ES-I3 (cell line): ENCODE measurements around the gene SLC13A4.
"Not testable (repeated sequence)": the region's sequence is repeated elsewhere in the genome, so short reads cannot be mapped to it uniquely, and the experiment has no call there.

Experiments
- H3K36me3 ChIP-seq: 2 replicates; pipeline ENCODE4 v1.6.1; 2013; ENCODE audit warnings: mild to moderate bottlenecking, low read length, control low read depth, moderate library complexity; ENCODE audit not compliant: insufficient read depth
- H3K4me1 ChIP-seq: 2 replicates; pipeline ENCODE4 v1.6.1; 2013; ENCODE audit warnings: mild to moderate bottlenecking, control low read depth, low read length; ENCODE audit not compliant: insufficient read depth
- H3K9ac ChIP-seq: 2 replicates; pipeline ENCODE4 v1.6.1; 2013; ENCODE audit warnings: low read depth, mild to moderate bottlenecking, low read length, moderate library complexity
- H3K9me3 ChIP-seq: 2 replicates; pipeline ENCODE4 v1.6.1; 2013; ENCODE audit warnings: mild to moderate bottlenecking, low read length, moderate library complexity; ENCODE audit not compliant: control insufficient read depth, insufficient read depth

SLC13A4 gene

GRCh38 chr7:135662373-135663114 is 65.4 kb downstream of the SLC13A4 start, which contains the start of gene STMP1:
TSS of gene STMP1 (plus strand) at chr7:135662514.
- Histone ChIP-seq H3K4me1 (no peaks in the 10 kb centered on the region; the same call in 1 of the 2 replicates), H3K9ac (peak within 1 kb of the TSS; percentile 86), H3K9me3 (no peaks in the 10 kb centered on the region), H3K36me3 (no peaks in the 10 kb centered on the region; the same call in 1 of the 2 replicates)

GRCh38 chr7:135662123-135662372 is 65.9 kb downstream of the SLC13A4 start:
- no peaks in the 10 kb centered on the region for H3K9me3 ChIP-seq
- peak overlapping the region; percentile 86; the same call in 1 of the 2 replicates for H3K9ac ChIP-seq
- H3K4me1 ChIP-seq = no peaks in the 10 kb centered on the region; the same call in 1 of the 2 replicates
- no peaks in the 10 kb centered on the region; the same call in 1 of the 2 replicates for H3K36me3 ChIP-seq

- Histone ChIP-seq H3K36me3 (no peaks in the 10 kb centered on the region; the same call in 1 of the 2 replicates), H3K4me1 (no peaks in the 10 kb centered on the region; the same call in 1 of the 2 replicates), H3K9ac (peak overlapping the region; percentile 86), H3K9me3 (no peaks in the 10 kb centered on the region)
Observed at GRCh38 chr7:135661311-135662122, 66.5 kb downstream of the SLC13A4 start.

DNA sequence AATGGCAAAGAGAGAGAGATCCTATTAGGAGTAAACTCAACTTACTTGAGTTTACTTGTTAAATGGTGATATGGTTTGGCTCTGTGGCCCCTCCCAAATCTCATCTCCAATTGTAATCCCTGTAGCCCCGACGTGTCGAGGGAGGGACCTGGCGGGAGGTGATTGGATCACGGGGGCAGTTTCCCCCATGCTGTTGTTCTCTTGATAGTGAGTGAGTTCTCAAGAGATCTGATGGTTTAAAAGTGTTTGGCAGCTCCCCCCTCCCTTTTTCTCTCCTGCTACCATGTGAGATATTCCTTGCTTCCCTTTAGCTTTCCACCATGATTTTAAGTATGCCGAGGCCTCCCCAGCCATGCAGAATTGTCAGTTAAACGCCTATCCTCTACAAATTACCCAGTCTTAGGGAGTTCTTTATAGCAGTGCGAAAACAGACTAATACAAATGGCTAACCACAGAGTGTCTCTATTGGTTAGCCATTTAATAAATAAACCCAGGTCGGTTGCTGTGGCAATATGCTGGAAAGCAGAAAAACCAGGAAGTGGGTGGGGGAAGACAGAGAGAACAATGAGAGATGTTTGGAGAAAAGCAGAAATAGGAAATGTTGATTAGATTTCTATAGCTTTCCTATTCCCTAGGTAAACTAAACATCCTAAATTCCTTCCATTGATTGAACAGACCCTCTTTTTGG is 68.7 kb downstream of the SLC13A4 start:
- Histone ChIP-seq H3K36me3 (no peaks in the 10 kb centered on the region), H3K9me3 (no peaks in the 10 kb centered on the region), H3K9ac (no peak overlapping the region), H3K4me1 (no peaks in the 10 kb centered on the region; the same call in 1 of the 2 replicates)

GRCh38 chr7:135658564-135658963 is 69.4 kb downstream of the SLC13A4 start:
- no peaks in the 10 kb centered on the region for H3K36me3 ChIP-seq
- H3K9me3 ChIP-seq = no peaks in the 10 kb centered on the region
- H3K4me1 ChIP-seq = no peaks in the 10 kb centered on the region; the same call in 1 of the 2 replicates
- H3K9ac ChIP-seq = no peak overlapping the region

- Histone ChIP-seq H3K9ac (no peak overlapping the region), H3K4me1 (no peaks in the 10 kb centered on the region), H3K36me3 (no peaks in the 10 kb centered on the region), H3K9me3 (no peaks in the 10 kb centered on the region)
Observed at GRCh38 chr7:135653340-135654080, 74.5 kb downstream of the SLC13A4 start.

GRCh38 chr7:135650831-135651573 is 77.0 kb downstream of the SLC13A4 start:
- Histone ChIP-seq H3K4me1 (no peaks in the 10 kb centered on the region), H3K9ac (no peak overlapping the region), H3K36me3 (peaks cover 2% of the 10 kb centered on the region), H3K9me3 (no peaks in the 10 kb centered on the region)

GRCh38 chr7:135648235-135648634 is 79.8 kb downstream of the SLC13A4 start:
- no peak overlapping the region for H3K9ac ChIP-seq
- H3K36me3 ChIP-seq = peaks cover 5% of the 10 kb centered on the region
- no peaks in the 10 kb centered on the region for H3K4me1 ChIP-seq
- H3K9me3 ChIP-seq = no peaks in the 10 kb centered on the region

DNA sequence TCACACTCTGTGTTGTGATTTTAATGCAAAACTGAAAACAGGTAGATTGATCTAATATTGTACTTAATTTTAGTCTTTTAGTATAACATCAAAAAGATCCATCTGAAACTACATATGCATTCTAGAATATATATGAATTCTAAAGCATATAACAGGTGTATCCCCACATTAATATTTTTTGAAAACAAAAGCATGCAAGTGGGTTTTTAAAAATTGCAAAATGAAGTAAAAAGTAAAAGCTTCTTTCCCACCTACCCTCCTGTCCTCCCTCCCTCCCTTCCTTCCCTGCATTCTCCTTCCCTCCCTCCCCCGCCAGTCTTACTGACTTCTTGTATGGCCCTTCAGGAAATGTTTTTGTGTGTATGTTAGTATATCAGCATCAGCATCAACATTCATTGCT is 80.2 kb downstream of the SLC13A4 start:
- H3K4me1 ChIP-seq = no peaks in the 10 kb centered on the region
- no peaks in the 10 kb centered on the region for H3K9me3 ChIP-seq
- no peak overlapping the region for H3K9ac ChIP-seq
- peaks cover 5% of the 10 kb centered on the region for H3K36me3 ChIP-seq

DNA sequence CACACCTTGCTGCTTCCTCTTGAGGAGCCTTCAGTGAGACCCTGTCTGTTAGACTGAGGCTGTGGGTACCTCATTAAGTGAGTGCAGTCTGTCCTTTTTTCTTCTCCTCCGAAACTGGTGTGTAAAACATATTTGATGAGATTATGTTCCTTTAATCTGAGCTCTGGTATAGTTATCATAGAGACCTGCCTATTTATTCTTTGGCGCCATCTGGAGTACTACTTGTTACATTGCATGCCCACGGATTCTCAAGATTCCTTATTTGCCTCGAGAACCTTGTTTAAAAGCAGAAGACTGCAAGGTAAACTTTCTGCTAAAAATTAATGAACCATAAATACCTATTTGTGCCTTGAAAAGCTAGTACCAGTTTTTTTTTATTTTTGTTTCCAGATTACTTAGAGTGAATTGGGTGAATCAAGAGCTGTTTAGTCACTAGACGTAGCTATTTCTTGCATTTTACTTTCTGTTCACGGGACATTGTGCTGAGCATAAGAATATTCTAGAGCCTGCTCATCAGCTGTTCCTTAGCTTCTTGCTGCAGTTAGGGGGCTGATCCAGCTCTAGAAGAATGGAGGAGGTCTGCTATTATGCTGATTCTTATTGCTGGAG is 82.6 kb downstream of the SLC13A4 start:
- Histone ChIP-seq H3K9ac (no peak overlapping the region), H3K36me3 (peaks cover 15% of the 10 kb centered on the region), H3K4me1 (no peaks in the 10 kb centered on the region), H3K9me3 (no peaks in the 10 kb centered on the region)

DNA sequence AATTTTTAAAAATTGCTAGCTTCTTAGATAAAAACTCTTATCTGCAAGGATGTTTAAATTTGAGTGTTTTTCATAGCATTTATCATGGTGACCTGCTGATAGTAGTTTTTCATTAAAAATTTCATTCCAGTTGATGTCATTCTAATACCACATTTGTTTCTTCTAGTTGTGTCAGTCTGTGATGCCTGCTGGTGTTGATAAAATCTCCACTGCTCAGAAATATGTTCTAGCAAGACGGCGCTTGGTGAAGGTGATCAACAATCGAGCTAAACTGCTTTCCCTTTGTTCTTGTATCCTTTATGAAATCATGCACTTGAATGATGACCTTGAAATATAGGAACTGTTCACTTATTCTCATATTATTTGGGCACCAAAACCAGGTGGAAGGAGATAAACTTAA is 83.3 kb downstream of the SLC13A4 start:
- no peaks in the 10 kb centered on the region for H3K9me3 ChIP-seq
- peaks cover 19% of the 10 kb centered on the region for H3K36me3 ChIP-seq
- no peak overlapping the region for H3K9ac ChIP-seq

DNA sequence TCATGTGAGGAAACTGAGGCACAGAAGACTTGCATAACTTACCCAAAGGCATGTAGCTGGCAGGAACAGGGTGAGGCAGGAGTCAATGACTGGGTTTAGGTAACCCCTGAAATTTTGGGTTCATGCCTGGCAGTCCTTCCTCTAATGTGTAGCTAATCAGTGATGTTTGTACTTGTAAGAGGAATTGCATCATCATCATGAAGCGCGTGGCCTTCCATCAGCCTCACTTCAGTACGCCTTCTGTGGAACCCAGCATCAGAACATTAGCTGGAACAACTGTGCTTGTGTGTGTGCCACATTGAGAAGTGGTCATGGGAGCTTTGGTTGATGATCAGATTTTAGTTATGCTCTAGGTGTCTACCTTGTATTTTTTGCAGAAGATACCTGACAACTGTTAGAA is 83.8 kb downstream of the SLC13A4 start:
- Histone ChIP-seq H3K9ac (no peak overlapping the region), H3K36me3 (peaks cover 22% of the 10 kb centered on the region), H3K9me3 (no peaks in the 10 kb centered on the region), H3K4me1 (no peaks in the 10 kb centered on the region)

More for the DNA sequence above, 83.3 kb downstream of the SLC13A4 start:
- no peaks in the 10 kb centered on the region for H3K4me1 ChIP-seq

GRCh38 chr7:135639690-135640089 is 88.3 kb downstream of the SLC13A4 start:
- H3K36me3 ChIP-seq = peaks cover 34% of the 10 kb centered on the region
- not testable (repeated sequence) for H3K9me3 ChIP-seq, H3K9ac ChIP-seq, H3K4me1 ChIP-seq
